ENCODE measurements around the gene PDGFB.

PDGFB gene

GRCh38 chr22:39233710-39234471 is 10.9 kb downstream of the PDGFB start:
- no peaks in the 10 kb centered on the region for H3K9me3 Mint-ChIP-seq
- H3K4me1 Mint-ChIP-seq (ENCODE audit: low read depth): peaks cover 50% of the 10 kb centered on the region
- peaks cover 55% of the 10 kb centered on the region for H3K27me3 Mint-ChIP-seq
- no peak overlapping the region for H3K27ac Mint-ChIP-seq
- peaks cover 2% of the 10 kb centered on the region for H3K36me3 Mint-ChIP-seq (ENCODE audit: low read depth)
- no peak for DNase-seq
- H3K4me3 Mint-ChIP-seq: no peak overlapping the region

DNA sequence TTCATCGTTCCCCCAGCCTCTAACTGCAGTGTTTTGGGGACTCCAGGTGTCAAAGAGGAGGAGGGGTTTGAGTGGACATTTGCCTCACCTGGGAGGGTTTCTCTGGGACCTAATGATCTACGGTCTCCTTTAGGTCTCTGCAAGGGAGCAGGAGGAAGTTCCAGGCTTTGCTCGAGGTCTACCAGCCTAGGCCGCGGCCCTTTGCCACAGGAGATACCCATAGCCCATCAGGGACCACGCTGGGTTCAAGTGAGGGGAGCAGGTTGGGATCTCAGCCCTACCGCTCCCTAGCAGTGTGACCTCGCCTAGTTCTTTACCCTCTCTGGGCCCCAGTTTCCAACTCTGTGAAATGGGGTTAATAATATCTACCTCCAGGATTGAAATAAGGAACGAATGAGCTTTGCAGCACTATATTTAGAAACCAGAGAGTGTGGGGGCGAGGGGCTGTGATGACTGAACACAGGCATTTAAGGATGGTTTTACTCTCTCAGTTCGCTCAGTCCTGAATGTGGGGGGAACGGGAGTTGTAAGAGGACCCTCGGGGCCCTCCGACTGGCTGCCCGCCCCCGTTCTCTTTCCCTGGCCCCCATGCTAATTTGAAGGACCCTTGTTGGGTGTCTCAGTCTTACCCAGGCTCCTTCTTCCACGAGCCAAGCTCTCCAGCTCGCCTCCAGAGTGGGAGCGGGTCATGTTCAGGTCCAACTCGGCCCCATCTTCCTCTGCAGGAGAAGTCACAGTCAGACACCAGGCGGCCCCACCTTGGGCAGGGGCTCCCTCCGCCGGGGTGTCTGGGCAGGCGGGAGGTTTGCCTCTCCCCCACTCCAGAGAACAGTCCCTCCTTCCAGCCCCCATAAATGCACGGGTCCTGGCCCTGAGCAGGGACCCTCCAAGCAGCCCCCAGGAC is 11.7 kb downstream of the PDGFB start:
- Mint-ChIP-seq H3K27ac (no peak overlapping the region), H3K4me3 (no peak overlapping the region), H3K9me3 (no peaks in the 10 kb centered on the region), H3K27me3 (peaks cover 55% of the 10 kb centered on the region), H3K36me3 (ENCODE audit: low read depth) (peaks cover 2% of the 10 kb centered on the region), H3K4me1 (ENCODE audit: low read depth) (peaks cover 48% of the 10 kb centered on the region)
- no peak for DNase-seq

- peaks cover 55% of the 10 kb centered on the region for H3K27me3 Mint-ChIP-seq
- H3K27ac Mint-ChIP-seq: no peak overlapping the region
- DNase-seq: no peak
- peaks cover 2% of the 10 kb centered on the region for H3K36me3 Mint-ChIP-seq (ENCODE audit: low read depth)
- peaks cover 43% of the 10 kb centered on the region for H3K4me1 Mint-ChIP-seq (ENCODE audit: low read depth)
- no peak overlapping the region for H3K4me3 Mint-ChIP-seq
- H3K9me3 Mint-ChIP-seq: no peaks in the 10 kb centered on the region
These were observed 12.5 kb downstream of the PDGFB start for GRCh38 chr22:39232246-39232645.

DNA sequence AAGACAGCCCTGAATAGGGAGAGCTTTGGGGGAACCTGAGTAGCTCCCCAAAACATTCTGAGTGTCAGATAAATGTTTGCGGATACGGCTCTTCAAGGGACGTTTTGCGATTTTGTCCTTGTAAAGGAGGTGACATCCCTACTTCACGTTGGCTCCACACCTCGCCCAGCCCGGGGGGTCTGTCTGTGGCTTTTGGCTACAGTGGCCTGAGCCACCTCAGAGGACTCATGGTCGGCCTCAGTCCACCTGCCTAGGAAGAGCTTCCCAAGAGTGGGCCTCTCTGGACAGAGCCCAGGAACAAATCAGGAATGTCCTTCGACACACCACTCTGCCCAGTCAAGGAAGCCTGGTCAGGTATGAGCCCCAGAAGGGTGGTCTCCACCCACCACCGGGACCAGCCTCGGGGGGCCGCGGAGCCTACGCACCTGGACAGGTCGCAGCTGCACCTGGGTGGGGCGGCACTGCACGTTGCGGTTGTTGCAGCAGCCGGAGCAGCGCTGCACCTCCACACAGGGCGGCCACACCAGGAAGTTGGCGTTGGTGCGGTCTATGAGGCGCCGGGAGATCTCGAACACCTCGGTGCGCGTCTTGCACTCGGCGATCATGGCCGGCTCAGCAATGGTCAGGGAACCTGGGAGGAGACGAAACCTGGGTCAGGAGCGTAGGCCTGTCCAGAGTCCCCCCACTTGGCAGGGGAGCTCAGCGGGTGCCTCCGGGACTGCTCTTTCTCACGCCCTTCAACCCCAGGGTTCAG is 13.4 kb downstream of the PDGFB start:
- Mint-ChIP-seq H3K9me3 (no peaks in the 10 kb centered on the region), H3K4me1 (ENCODE audit: low read depth) (peaks cover 34% of the 10 kb centered on the region), H3K36me3 (ENCODE audit: low read depth) (peaks cover 2% of the 10 kb centered on the region), H3K27me3 (peaks cover 49% of the 10 kb centered on the region), H3K4me3 (no peak overlapping the region), H3K27ac (no peak overlapping the region)
- no peak for DNase-seq

DNA sequence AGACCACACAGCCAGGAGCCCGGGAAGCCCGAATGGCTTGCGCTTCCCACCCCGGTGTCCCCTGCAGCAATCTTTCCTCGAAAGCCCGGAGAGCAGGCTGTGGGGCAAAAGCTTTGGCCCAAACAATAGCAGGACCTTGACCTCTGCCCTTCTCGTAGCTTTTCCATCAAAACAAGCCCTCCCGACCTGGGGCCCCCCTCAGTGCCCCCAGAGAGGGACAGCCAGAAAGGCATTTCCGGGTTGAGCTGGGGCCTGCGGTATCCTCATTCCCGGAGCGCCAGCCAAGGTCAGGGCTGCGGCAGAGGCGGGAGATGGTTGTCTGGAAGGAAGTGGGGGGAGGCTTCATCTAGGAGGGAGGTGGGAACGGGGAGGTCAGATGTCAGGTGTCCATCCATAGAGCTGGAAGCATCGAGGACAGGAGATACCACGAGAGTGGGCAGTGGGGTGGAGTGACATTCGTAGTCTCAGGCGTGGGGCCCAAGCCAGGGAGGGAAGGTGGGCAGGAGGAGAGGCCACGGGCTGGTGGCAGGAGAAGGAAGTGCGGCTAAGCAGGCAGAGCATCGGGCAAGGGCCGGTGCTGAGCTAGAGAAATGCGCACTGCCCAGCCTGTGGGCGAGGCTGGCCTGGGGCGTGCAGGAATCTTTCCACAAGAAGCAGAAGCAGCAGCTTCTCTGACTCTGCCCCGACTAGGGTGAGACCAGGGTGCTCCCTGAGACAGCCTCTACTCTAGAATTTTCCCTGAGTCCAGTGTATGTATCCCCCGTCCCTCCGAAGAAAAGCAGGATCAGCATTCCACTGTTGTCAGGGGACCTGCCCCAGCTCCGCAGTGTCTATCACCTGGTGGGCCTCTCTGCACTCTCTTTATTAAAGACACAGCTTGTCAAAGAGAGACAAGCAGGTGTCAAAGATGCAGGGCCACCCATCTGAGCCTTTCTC is 14.3 kb downstream of the PDGFB start:
- Mint-ChIP-seq H3K4me3 (no peak overlapping the region), H3K36me3 (ENCODE audit: low read depth) (peaks cover 4% of the 10 kb centered on the region)
- DNase-seq: no peak

GRCh38 chr22:39229688-39230260 is 15.0 kb downstream of the PDGFB start:
- Mint-ChIP-seq H3K27ac (no peak overlapping the region), H3K4me1 (ENCODE audit: low read depth) (peaks cover 20% of the 10 kb centered on the region), H3K9me3 (no peaks in the 10 kb centered on the region), H3K4me3 (no peak overlapping the region), H3K27me3 (peaks cover 36% of the 10 kb centered on the region), H3K36me3 (ENCODE audit: low read depth) (peaks cover 4% of the 10 kb centered on the region)
- DNase-seq: no peak

More for the DNA sequence above, 14.3 kb downstream of the PDGFB start:
- Mint-ChIP-seq H3K4me1 (ENCODE audit: low read depth) (peaks cover 26% of the 10 kb centered on the region), H3K27ac (no peak overlapping the region), H3K9me3 (no peaks in the 10 kb centered on the region), H3K27me3 (peaks cover 41% of the 10 kb centered on the region)

DNA sequence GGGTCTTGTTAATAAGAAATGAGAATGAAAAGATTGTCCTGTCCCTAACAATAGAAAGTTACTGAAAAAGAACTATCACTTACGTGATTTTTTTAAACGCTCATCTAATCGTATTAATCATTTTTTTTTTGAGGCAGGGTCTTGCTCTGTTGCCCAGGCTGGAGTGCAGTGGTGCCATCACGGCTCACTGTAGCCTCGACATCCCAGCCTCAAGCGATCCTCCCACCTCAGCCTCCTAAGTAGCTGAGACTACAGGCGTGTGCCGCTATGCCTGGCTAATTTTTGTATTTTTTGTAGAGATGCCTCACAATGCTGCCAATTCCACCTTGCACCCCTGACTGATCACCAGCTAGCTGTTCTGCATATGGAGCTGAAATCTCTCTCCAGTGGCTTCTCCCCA is 15.7 kb downstream of the PDGFB start:
- Mint-ChIP-seq H3K4me1 (ENCODE audit: low read depth) (peaks cover 16% of the 10 kb centered on the region), H3K27me3 (peaks cover 30% of the 10 kb centered on the region), H3K4me3 (no peak overlapping the region), H3K27ac (no peak overlapping the region), H3K36me3 (ENCODE audit: low read depth) (peaks cover 5% of the 10 kb centered on the region), H3K9me3 (no peaks in the 10 kb centered on the region)
- no peak for DNase-seq

DNA sequence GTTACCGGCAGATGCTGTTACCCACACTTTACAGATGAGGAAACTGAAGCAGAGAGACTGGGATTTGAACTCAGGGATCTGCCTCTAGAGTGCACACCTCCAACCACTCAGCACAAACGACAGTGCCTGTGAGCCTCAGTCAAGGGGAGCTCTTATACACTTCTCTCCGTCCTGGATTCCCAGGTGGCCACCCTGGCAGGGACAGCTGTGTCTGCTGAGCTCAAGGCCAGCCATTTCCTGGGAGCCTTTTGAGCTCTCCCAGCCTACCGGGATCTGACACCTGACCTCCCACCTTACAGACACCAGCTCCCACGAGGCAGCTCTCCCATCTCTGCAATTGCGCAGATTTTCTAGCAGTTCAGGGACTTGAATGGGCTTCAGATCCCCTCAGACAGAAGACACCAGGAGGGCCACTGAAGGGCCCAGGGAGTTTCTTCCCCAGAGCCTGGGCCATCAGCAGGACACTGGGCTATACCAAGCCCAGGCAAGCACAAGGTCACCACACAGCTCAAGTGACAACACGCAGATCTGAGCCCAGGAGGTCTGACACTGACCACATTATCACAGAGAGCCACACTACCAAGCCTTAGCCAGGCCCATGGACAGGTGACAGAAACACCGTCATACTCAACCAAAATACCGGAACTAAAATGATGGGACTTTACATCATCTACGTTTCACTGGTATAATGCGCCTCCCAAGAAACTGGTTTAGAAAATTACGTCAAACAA is 17.1 kb downstream of the PDGFB start:
- Mint-ChIP-seq H3K36me3 (ENCODE audit: low read depth) (peaks cover 5% of the 10 kb centered on the region), H3K4me1 (ENCODE audit: low read depth) (peaks cover 9% of the 10 kb centered on the region)

DNA sequence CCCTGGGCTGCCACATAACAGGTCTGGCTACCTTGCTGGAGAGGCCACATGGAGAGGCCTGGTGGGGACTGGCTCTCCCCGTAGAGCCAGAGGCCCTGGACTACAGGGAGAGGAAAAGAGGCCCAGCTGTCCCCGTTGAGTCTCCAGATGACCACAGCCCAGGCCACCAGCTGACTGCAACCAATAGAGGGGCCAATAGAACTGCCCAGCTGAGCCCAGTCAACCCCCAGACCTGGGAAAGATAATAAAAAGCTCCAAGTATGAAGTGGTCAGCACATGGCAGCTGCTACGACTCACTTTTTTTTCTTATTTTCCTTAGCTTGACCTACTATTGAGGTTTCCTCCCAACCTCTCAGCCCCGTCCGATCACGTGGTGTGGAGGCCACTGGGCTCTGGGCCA is 18.4 kb downstream of the PDGFB start:
- Mint-ChIP-seq H3K27ac (no peak overlapping the region), H3K4me3 (no peak overlapping the region), H3K36me3 (ENCODE audit: low read depth) (peaks cover 5% of the 10 kb centered on the region), H3K4me1 (ENCODE audit: low read depth) (peaks cover 13% of the 10 kb centered on the region), H3K9me3 (no peaks in the 10 kb centered on the region), H3K27me3 (peaks cover 21% of the 10 kb centered on the region)
- no peak for DNase-seq

More for the DNA sequence above, 17.1 kb downstream of the PDGFB start:
- DNase-seq: no peak
- Mint-ChIP-seq H3K9me3 (no peaks in the 10 kb centered on the region), H3K4me3 (no peak overlapping the region), H3K27me3 (peaks cover 25% of the 10 kb centered on the region), H3K27ac (no peak overlapping the region)

GRCh38 chr22:39225591-39225990 is 19.2 kb downstream of the PDGFB start:
- Mint-ChIP-seq H3K36me3 (ENCODE audit: low read depth) (peaks cover 5% of the 10 kb centered on the region), H3K4me3 (no peak overlapping the region), H3K27ac (no peak overlapping the region), H3K9me3 (no peaks in the 10 kb centered on the region), H3K4me1 (ENCODE audit: low read depth) (peaks cover 18% of the 10 kb centered on the region), H3K27me3 (peaks cover 17% of the 10 kb centered on the region)
- DNase-seq: no peak

DNA sequence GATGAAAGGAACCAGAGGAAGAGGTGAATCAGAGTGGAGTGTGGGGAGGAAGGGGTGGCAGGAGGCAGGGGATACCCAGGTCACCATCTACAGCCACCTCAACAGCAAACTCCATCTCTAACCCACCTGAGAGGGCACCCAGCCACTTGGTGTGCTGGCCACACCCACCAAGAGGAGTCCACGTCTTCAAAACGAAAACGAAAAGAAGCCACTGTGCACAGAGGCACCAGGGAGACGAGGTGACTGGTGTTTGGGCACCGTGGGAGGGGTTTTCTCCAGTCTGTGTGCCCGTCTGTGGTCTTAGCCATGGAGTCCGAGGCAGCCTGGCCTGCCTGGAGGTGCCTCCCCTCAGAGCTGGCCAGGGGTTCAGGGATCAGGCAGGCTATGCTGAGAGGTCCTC is 20.2 kb downstream of the PDGFB start:
- Mint-ChIP-seq H3K27ac (no peak overlapping the region), H3K9me3 (no peaks in the 10 kb centered on the region), H3K36me3 (ENCODE audit: low read depth) (peaks cover 5% of the 10 kb centered on the region), H3K4me1 (ENCODE audit: low read depth) (peaks cover 15% of the 10 kb centered on the region), H3K27me3 (peaks cover 10% of the 10 kb centered on the region), H3K4me3 (no peak overlapping the region)
- no peak for DNase-seq

DNA sequence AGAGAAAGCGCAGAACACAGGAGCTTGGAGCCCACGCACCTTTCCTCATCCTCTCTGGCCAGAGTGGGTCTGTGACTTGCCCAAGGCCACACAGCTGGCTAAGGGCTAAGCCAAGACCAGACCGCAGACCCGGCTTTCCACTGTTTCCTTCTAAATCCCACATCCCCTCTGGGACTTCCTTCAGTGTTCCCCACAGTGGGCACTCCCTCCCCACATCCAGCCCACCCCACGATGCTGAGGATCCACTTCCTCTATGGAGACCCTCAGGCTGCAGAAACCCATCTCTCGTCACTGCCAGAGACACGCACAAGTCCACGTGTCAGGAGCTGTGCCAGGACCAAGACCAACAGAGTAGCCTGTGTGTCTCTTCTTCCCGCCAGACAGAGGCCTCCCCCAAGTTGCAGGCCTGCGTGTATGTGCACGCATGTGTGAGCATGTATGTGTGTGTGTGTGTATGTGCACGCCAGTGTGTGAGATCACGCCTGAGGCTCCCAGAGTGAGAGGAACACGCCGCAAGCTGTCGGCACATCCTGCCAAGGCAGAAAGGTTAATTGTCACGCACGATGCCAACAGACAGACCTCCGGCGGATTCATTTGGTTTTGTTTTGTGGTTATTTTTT is 21.6 kb downstream of the PDGFB start:
- H3K4me1 Mint-ChIP-seq (ENCODE audit: low read depth): peaks cover 15% of the 10 kb centered on the region
- H3K4me3 Mint-ChIP-seq: no peak overlapping the region
- no peak for DNase-seq
- H3K27me3 Mint-ChIP-seq: peaks cover 4% of the 10 kb centered on the region
- H3K9me3 Mint-ChIP-seq: no peaks in the 10 kb centered on the region
- H3K36me3 Mint-ChIP-seq (ENCODE audit: low read depth): peaks cover 4% of the 10 kb centered on the region
- H3K27ac Mint-ChIP-seq: no peak overlapping the region

Data from activated T-cell treated with anti-CD3 and anti-CD28 coated beads, Interleukin-2, amount 50 U/mL, for 24 hours (primary cell).